ENCODE results near the gene ALDH1A3. TPM values are rescaled to one million over a fixed set of nuclear protein-coding genes. Genes with fewer than 3 reads are reported as not detected.
"Not testable (repeated sequence)": the region's sequence is repeated elsewhere in the genome, so short reads cannot be mapped to it uniquely, and the experiment has no call there.

ALDH1A3 gene
- polyA plus RNA-seq, 6 donors from 2014 or later: not detected

DNA sequence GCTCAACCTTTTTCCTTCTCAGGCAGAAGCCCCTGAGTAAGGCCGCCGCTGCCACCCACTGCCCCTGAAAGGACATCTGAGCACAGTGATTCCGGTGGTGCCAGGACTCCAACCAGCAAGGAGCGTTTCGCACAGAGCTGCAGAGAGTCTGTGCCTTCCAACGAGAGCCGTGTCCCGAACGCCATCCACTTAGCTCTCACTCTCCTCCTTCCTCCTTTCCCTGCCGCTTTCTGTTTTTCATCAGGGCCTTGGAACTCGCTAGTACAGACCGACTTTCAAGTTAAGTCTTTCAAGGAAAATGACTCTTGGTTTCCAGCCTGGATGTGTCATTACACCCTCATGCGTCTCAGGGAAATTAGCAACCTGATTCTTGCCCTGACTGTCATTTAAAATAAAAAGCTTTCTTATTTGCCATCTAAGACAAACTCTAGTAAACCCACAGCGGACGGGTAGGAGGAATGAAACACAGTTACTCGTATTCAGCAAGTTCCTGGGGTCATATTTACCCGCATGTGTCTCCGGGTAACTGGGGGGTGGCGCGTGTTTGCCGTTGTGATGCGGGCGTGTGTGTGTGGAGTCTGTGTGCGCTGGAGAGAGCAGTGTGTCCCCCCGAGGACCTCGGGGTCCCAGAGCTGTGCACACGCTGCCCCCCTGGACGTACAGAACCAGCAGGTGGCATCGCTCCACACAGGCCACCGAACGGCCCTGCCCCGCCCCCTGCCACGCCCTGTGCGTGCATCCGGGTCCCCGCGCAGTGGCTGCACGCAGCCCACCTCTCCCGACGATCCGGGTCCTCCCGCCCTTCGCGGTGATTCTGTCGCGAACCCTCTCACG is 30.4 kb upstream of the ALDH1A3 start:
- DNase-seq: peak; percentile 46

DNA sequence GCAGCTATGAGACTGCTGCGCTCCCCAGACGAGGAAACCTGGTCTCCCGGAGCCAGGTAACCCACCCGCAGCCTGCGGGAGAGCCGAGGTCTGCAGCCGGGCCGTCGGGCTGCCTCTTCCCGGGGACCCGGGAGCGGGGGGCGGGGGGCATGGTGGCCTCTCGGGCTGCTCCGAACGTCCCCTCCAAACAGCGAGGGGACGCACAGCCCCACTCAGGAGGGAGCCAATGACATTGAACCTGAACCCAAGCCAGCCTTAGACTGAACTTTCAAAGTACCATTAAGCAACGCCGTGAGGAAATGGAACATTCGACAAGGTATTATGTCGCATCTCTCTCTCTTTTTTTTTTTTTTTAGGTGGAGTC is 29.8 kb upstream of the ALDH1A3 start:
- Mint-ChIP-seq H3K9me3 (peaks cover 0 to 2% (median 0%) of the 10 kb centered on the region in 7 donors), H3K4me1 (peaks cover 5 to 14% (median 7%) of the 10 kb centered on the region in 3 donors), H3K27me3 (peaks cover 10 to 19% (median 16%) of the 10 kb centered on the region in 3 donors), H3K4me3 (peak overlapping the region; percentile 80 to 94 (median 90)), H3K27ac (no peak overlapping the region), H3K36me3 (no peaks in the 10 kb centered on the region)
- ATAC-seq (ENCODE audit: low read depth in 2 of 2): peak in 1 of 2 donors; percentile 7
- no peak for DNase-seq

More for the DNA sequence above, 30.4 kb upstream of the ALDH1A3 start:
- Mint-ChIP-seq H3K9me3 (peaks cover 0 to 2% (median 0%) of the 10 kb centered on the region in 7 donors), H3K4me3 (peak overlapping the region; percentile 80 to 94 (median 90)), H3K36me3 (no peaks in the 10 kb centered on the region), H3K27me3 (peaks cover 10 to 23% (median 18%) of the 10 kb centered on the region in 3 donors), H3K27ac (peak overlapping the region in 4 of 6 donors; percentile 15 to 49 (median 30)), H3K4me1 (peaks cover 5 to 14% (median 7%) of the 10 kb centered on the region in 3 donors)
- ATAC-seq (ENCODE audit: low read depth in 2 of 2): peak; percentile 92

DNA sequence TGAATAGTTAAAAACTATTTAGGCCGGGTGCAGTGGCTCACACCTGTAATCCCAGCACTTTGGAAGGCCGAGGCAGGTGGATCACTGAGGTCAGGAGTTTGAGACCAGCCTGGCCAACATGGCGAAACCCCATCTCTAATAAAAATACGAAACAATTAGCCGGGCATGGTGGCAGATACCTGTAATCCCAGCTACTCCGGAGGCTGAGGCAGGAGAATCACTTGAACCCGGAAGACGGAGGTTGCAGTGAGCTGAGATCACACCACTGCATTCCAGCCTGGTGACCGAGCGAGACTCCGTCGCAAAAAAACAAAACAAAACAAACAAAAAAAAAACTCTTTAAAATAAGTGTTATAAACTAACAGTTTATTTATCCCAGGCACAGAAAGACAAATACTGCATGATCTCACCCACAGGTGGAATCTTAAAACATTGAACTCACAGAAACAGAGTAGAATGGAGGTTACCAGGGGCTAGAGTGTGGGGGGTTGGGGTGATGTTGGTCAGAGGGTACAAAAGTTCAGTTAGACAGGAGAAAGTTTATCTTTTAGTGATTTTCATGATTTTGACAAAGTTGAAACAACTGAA is 28.1 kb upstream of the ALDH1A3 start:
- Mint-ChIP-seq H3K27me3 (peaks cover 10 to 18% (median 15%) of the 10 kb centered on the region in 3 donors), H3K4me1 (peaks cover 5 to 14% (median 7%) of the 10 kb centered on the region in 3 donors), H3K4me3 (peak overlapping the region in 2 of 8 donors; percentile 32 to 83)
- not testable (repeated sequence) for H3K27ac Mint-ChIP-seq; ATAC-seq (ENCODE audit: low read depth in 2 of 2); H3K36me3 Mint-ChIP-seq; DNase-seq; H3K9me3 Mint-ChIP-seq

DNA sequence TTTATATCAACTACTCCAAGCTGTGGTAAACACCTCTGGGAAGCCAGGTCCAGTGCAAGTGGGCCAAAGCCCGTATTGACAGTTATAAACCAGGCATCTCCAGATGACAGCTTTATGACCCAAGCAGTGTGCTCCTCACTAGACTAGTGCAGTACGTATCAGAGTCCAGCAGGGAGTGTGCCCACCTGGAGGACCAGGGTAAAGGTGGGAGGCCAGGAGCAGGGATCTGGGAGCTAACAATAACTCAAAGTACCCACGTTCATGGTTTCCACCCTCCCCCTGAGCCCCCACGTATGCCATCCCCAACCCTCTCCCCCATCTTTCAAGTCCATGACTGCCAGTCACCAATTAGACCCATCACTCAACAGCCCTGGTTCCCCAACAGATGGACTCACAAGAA is 27.0 kb upstream of the ALDH1A3 start:
- peaks cover 8 to 11% (median 10%) of the 10 kb centered on the region in 3 donors for H3K27me3 Mint-ChIP-seq
- DNase-seq (no peak), ATAC-seq (ENCODE audit: low read depth in 2 of 2) (no peak)
- no peak overlapping the region for H3K27ac Mint-ChIP-seq
- no peaks in the 10 kb centered on the region for H3K36me3 Mint-ChIP-seq
- peaks cover 5 to 14% (median 7%) of the 10 kb centered on the region in 3 donors for H3K4me1 Mint-ChIP-seq
- H3K4me3 Mint-ChIP-seq: no peak overlapping the region
- H3K9me3 Mint-ChIP-seq: peaks cover 0 to 2% (median 0%) of the 10 kb centered on the region in 7 donors

DNA sequence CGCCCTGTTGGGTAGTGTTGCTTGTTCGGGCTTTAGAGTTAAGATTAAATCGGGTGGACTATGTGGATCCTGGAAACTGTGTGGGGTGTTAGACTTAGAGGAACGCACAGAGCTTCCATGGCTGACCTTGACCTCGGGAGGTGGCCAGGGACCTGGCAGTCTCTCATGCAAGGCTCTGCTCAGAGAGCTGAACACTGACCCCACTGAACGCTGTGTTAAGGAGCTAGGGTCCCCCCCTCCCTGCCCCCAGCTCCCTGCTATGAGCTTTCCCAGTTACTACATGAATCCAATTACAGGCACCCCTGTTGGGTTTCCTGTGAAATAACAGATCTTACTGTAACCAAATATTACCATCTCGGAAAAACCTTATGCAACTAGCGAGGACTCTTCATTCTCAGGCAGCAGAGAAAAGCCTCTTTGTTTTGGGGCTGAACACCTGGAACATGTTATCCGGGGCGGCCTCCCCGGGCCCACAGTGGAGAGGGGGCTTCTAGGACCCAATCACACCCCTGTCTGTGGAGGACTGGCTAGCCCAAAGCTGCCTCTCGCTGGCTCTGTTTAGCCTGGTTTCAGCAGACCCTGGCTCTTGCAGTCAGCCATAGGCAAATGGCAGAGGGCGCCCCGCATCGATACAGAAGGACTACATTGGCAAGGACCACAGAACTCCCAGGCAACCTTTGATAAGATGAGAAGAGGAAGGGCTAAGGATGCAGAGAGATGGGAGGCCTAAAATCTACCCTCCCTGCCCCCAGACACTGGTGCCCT is 25.8 kb upstream of the ALDH1A3 start:
- Mint-ChIP-seq H3K36me3 (no peaks in the 10 kb centered on the region), H3K9me3 (peaks cover 0 to 2% (median 0%) of the 10 kb centered on the region in 7 donors), H3K4me1 (peaks cover 5 to 10% (median 6%) of the 10 kb centered on the region in 3 donors), H3K27ac (no peak overlapping the region), H3K4me3 (no peak overlapping the region), H3K27me3 (peaks cover 6 to 16% (median 13%) of the 10 kb centered on the region in 3 donors)
- ATAC-seq (ENCODE audit: low read depth in 2 of 2): no peak
- DNase-seq: no peak

DNA sequence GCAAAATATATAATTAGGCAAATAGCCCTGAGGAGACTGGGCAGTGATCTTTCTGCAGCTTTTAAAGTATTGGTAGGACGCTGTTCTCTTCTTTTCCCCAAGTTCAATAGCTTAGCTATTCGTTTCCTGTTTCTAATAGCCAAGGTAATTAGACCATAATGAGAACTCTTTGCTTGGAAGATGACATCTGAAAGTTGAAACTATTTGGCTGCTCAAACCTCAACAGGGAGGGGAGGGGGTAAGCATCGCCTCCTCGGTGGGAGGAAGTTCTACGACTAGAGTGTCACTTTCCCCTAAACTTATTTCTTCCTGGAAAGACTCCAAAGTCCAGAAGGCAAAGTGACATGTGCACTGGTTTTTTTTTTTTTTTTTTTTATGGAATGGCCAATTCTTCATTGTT is 22.8 kb upstream of the ALDH1A3 start:
- Mint-ChIP-seq H3K9me3 (peaks cover 0 to 12% (median 5%) of the 10 kb centered on the region in 7 donors), H3K4me3 (no peak overlapping the region), H3K4me1 (no peaks in the 10 kb centered on the region), H3K27ac (no peak overlapping the region), H3K27me3 (peaks cover 0 to 16% (median 3%) of the 10 kb centered on the region in 3 donors), H3K36me3 (no peaks in the 10 kb centered on the region)
- no peak for ATAC-seq (ENCODE audit: low read depth in 2 of 2)
- no peak for DNase-seq

DNA sequence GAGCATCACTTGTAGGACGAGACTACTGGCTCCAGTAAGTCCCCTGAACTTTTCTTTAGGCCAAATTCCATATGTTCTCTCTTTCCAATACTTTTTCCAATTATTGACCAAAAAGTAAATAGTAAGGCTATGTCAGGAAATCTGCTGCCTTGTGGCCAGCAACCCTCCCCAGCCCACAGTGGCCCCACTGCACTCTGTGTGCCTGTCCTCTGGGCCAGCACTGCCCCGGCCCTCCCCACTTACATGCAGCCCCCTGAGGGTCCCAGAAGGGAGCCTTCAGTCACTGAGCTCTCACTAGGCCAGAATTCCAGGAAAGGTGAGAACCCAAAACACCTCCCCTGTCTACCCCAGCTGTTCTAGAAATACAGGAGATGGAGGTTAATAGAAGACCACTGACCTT is 21.3 kb upstream of the ALDH1A3 start:
- no peaks in the 10 kb centered on the region for H3K36me3 Mint-ChIP-seq

DNA sequence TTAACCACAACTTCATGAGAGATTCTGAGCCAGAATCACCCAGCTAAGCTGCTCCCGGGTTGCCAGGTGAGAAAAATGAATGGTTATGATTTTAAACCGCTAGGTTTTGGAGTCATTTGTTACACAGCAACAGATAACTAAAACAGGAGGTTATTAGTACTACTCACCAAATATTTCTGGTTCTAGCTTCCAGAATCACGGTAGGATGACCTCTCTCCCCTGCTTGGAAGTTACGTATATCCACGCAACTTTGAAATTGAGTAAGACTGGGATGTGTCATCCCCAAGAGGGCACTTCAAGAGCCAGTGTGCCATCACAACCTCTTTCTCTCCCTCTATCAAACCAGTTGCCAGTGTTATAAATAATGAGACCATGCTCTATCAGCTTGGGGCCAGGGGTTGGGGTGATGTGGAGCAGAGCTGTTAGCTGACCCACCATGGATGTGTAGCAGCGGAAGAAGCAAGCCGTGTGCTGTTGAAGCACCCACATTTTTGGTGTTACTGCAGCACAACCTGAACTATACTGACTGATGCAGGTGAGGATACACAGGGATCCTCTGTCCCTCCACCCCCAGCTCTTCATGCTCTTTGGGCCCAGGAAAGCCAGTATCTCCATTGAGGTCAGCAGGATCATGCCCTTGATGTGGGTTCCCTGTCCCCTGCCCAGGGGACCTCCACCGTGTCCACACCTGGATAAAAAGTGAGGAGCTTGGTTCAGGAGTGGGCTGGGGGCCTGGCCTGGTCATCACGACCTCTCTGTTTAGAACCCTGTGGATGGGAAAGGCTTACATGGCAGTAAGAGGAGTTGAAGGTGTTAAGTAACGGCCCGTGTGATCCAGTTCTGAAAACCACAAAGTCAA is 19.4 kb upstream of the ALDH1A3 start:
- Mint-ChIP-seq H3K4me3 (no peak overlapping the region), H3K9me3 (peaks cover 0 to 12% (median 5%) of the 10 kb centered on the region in 7 donors), H3K4me1 (no peaks in the 10 kb centered on the region), H3K27me3 (peaks cover 9 to 24% (median 16%) of the 10 kb centered on the region in 3 donors), H3K27ac (peak overlapping the region in 1 of 6 donors; percentile 37), H3K36me3 (no peaks in the 10 kb centered on the region)
- DNase-seq (no peak), ATAC-seq (ENCODE audit: low read depth in 2 of 2) (no peak)

More for the DNA sequence above, 21.3 kb upstream of the ALDH1A3 start:
- H3K27me3 Mint-ChIP-seq: peaks cover 0 to 16% (median 3%) of the 10 kb centered on the region in 3 donors
- ATAC-seq (ENCODE audit: low read depth in 2 of 2): no peak
- H3K4me1 Mint-ChIP-seq: no peaks in the 10 kb centered on the region
- no peak for DNase-seq
- peaks cover 0 to 12% (median 5%) of the 10 kb centered on the region in 7 donors for H3K9me3 Mint-ChIP-seq
- H3K4me3 Mint-ChIP-seq: no peak overlapping the region
- H3K27ac Mint-ChIP-seq: no peak overlapping the region

DNA sequence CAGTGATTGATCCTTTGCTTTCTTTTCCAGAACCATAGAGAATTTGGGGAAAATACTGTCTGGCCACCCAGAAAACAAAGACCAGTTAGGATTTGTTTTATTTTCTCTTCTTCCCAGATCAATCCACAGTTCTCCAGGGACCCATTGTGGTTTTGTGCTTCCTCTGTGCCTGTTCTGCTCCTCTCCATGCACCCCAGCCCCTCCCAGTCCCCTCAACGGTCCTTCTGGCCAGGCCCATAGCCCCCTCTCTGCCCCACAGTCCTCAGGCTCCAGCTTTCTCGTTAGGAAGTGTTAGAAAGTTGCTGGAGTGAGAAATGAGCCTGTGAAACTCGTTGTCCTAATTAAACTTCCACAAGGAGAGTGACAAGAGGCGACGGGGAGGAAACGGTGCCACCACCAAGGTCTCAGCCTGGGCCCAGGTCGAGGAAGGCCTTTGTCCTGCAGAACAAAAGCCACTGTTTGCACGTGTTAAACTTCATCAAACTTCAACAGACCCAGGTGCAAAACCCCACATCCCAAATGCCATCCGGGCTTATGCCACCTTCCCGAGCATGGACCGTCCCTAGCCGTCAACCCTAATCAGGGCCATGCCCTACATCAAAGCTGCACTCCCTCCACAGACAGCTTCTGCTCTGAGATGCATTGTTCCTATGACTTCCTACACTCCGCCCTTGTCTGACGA is 18.7 kb upstream of the ALDH1A3 start:
- Mint-ChIP-seq H3K27ac (no peak overlapping the region), H3K4me3 (no peak overlapping the region), H3K36me3 (no peaks in the 10 kb centered on the region), H3K9me3 (peaks cover 0 to 12% (median 5%) of the 10 kb centered on the region in 7 donors), H3K27me3 (peaks cover 9 to 21% (median 16%) of the 10 kb centered on the region in 3 donors), H3K4me1 (no peaks in the 10 kb centered on the region)
- no peak for ATAC-seq (ENCODE audit: low read depth in 2 of 2)
- no peak for DNase-seq

DNA sequence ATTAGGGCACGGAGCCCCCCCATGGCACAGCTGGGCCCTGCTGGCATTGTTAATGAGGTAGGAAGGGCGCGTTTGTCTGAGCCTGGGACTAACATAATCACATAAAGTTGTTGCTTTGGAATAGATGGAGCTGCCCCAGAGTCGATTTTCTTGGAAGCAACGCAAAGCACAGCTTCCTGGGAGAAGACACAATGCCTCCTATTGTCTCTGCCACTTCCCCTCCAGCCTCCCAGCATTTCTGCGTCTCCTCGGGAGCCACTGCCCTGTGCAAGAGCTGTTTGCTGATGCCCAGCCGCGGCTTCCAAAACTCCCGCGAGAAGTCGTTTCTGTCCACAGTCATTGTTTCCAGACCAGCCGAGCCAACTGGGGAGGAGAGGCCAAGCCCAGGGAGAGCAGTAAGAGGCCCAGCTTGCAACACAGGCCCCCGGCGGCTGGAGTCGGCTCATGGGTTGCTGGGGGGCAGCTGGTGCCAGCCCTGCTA is 18.1 kb upstream of the ALDH1A3 start:
- H3K27me3 Mint-ChIP-seq: peaks cover 9 to 25% (median 16%) of the 10 kb centered on the region in 3 donors
- DNase-seq: no peak
- no peak for ATAC-seq (ENCODE audit: low read depth in 2 of 2)
- no peak overlapping the region for H3K4me3 Mint-ChIP-seq
- no peaks in the 10 kb centered on the region for H3K36me3 Mint-ChIP-seq
- H3K9me3 Mint-ChIP-seq: peaks cover 0 to 12% (median 5%) of the 10 kb centered on the region in 7 donors
- no peaks in the 10 kb centered on the region for H3K4me1 Mint-ChIP-seq
- H3K27ac Mint-ChIP-seq: no peak overlapping the region

DNA sequence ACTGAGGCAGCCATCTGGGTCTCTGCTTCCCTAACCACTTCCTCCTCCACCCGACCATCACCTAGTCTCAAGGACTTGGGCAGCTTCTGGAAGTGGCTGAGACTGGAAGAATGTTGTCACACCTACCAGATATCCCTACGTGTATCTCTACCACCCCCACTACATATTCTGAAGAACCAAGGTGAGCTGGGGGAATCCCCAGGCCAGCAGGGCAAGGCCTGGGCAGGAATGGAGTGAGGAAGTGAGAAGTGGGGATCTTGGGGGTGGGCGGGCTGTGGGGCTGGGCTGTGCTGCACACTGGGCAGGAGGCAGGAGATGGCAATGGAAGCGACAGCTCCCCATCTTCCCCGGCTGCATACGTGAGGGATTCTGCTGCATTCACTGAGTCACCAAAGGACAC is 17.5 kb upstream of the ALDH1A3 start:
- peaks cover 0 to 12% (median 5%) of the 10 kb centered on the region in 7 donors for H3K9me3 Mint-ChIP-seq
- H3K27me3 Mint-ChIP-seq: peaks cover 9 to 27% (median 16%) of the 10 kb centered on the region in 3 donors
- H3K4me1 Mint-ChIP-seq: no peaks in the 10 kb centered on the region
- H3K27ac Mint-ChIP-seq: no peak overlapping the region
- DNase-seq (no peak), ATAC-seq (ENCODE audit: low read depth in 2 of 2) (no peak)
- H3K36me3 Mint-ChIP-seq: no peaks in the 10 kb centered on the region
- H3K4me3 Mint-ChIP-seq: no peak overlapping the region
